Osteocyte (in vitro differentiated cells): ENCODE data around the gene GPSM3. TPM values are rescaled to one million over a fixed set of nuclear protein-coding genes. Genes with fewer than 3 reads are reported as not detected.

Experiments used
- DNase-seq: peaks from one replicate; pipeline ENCODE4 v3.0.0; 2021; ENCODE audit warnings: mixed read lengths; ENCODE audit not compliant: unreplicated experiment; ENCODE audit errors: extremely low spot score
- H3K27ac Mint-ChIP-seq: one replicate; pipeline ENCODE4 v1.8.0; 2021; ENCODE audit warnings: mild to moderate bottlenecking, mixed read lengths; ENCODE audit not compliant: unreplicated experiment
- H3K27me3 Mint-ChIP-seq: one replicate; pipeline ENCODE4 v1.8.0; 2021; ENCODE audit warnings: mixed read lengths; ENCODE audit not compliant: unreplicated experiment
- H3K36me3 Mint-ChIP-seq: one replicate; pipeline ENCODE4 v1.8.0; 2021; ENCODE audit warnings: mixed read lengths; ENCODE audit not compliant: unreplicated experiment
- H3K4me1 Mint-ChIP-seq: one replicate; pipeline ENCODE4 v1.8.0; 2021; ENCODE audit warnings: mixed read lengths; ENCODE audit not compliant: unreplicated experiment
- H3K4me3 Mint-ChIP-seq: one replicate; pipeline ENCODE4 v1.8.0; 2021; ENCODE audit warnings: mild to moderate bottlenecking, moderate library complexity, mixed read lengths; ENCODE audit not compliant: unreplicated experiment
- H3K9me3 Mint-ChIP-seq: one replicate; pipeline ENCODE4 v1.8.0; 2021; ENCODE audit warnings: mixed read lengths; ENCODE audit not compliant: unreplicated experiment
- CTCF ChIP-seq: fragments of 200-600 bp; sonication (generic); IDR thresholded peaks from 2 replicates; pipeline ENCODE4 v1.5.0; 2021; ENCODE audit warnings: antibody characterized with exemption, mild to moderate bottlenecking, moderate library complexity
- total RNA-seq: library from RNA; stranded (reverse); gene quantifications from 2 replicates; pipeline ENCODE4 v1.2.1, GENCODE V29; 2021

The GPSM3 gene
- total RNA-seq, 1 donor from 2014 or later, result 7.5 TPM

- Mint-ChIP-seq H3K27ac (no peak overlapping the region), H3K4me3 (no peak overlapping the region), H3K27me3 (peaks cover 28% of the 10 kb centered on the region), H3K9me3 (no peaks in the 10 kb centered on the region), H3K36me3 (no peaks in the 10 kb centered on the region), H3K4me1 (no peaks in the 10 kb centered on the region)
- TF ChIP-seq CTCF, result no peak
- no peak for DNase-seq
Measured at GRCh38 chr6:32218167-32218566, 25.7 kb upstream of the GPSM3 start.

GRCh38 chr6:32216998-32217397 is 24.6 kb upstream of the GPSM3 start:
- DNase-seq, result no peak
- no peak for TF ChIP-seq CTCF
- Mint-ChIP-seq H3K27ac (no peak overlapping the region), H3K4me1 (no peaks in the 10 kb centered on the region), H3K4me3 (no peak overlapping the region), H3K36me3 (no peaks in the 10 kb centered on the region), H3K9me3 (no peaks in the 10 kb centered on the region), H3K27me3 (peaks cover 28% of the 10 kb centered on the region)

GRCh38 chr6:32216285-32216684 is 23.8 kb upstream of the GPSM3 start:
- TF ChIP-seq CTCF, result no peak
- DNase-seq, result no peak
- H3K4me3 Mint-ChIP-seq, result no peak overlapping the region
- H3K36me3 Mint-ChIP-seq, result no peaks in the 10 kb centered on the region
- no peaks in the 10 kb centered on the region for H3K4me1 Mint-ChIP-seq
- no peak overlapping the region for H3K27ac Mint-ChIP-seq
- peaks cover 28% of the 10 kb centered on the region for H3K27me3 Mint-ChIP-seq
- H3K9me3 Mint-ChIP-seq, result no peaks in the 10 kb centered on the region

GRCh38 chr6:32215617-32216016 is 23.2 kb upstream of the GPSM3 start:
- Mint-ChIP-seq H3K4me3 (no peak overlapping the region), H3K27ac (no peak overlapping the region), H3K4me1 (no peaks in the 10 kb centered on the region), H3K27me3 (peaks cover 28% of the 10 kb centered on the region), H3K9me3 (no peaks in the 10 kb centered on the region), H3K36me3 (no peaks in the 10 kb centered on the region)
- no peak for TF ChIP-seq CTCF
- DNase-seq, result no peak

GRCh38 chr6:32214126-32214525 is 21.7 kb upstream of the GPSM3 start:
- Mint-ChIP-seq H3K4me3 (no peak overlapping the region), H3K27me3 (peaks cover 23% of the 10 kb centered on the region), H3K4me1 (no peaks in the 10 kb centered on the region)

More at GRCh38 chr6:32214126-32214525, 21.7 kb upstream of the GPSM3 start:
- Mint-ChIP-seq H3K27ac (no peak overlapping the region), H3K36me3 (no peaks in the 10 kb centered on the region), H3K9me3 (no peaks in the 10 kb centered on the region)
- no peak for DNase-seq
- TF ChIP-seq CTCF, result no peak
